ENCODE results near the gene KIF20B. TPM values are rescaled to one million over a fixed set of nuclear protein-coding genes. Genes with fewer than 3 reads are reported as not detected.

The KIF20B gene
- total and polyA plus RNA-seq, 2 of the 8 experiments (the other 6 are each of a cell fraction or from before 2014, with no cell fraction given): 4.5 to 72.0 TPM

DNA sequence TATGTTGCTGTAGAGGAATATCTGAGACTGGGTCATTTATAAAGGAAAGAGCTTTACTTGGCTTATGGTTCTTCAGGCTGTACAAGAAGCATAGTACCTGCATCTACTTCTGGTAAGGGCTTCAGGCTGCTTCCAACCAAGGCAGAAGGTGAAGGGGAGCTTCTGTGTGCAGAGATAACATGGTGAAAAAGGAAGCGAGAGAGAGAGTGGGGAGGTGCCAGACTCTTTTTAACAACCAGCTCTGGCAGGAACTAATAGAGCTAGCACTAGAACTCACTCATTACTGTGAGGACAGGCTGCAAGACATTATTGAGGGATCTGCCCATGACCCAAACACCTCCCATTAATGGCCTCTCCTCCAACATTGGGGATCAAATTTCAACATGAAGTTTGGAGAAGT, 94.5 kb downstream of the KIF20B start (continued):
- TF ChIP-seq CTCF (IDR thresholded peaks at IDR 0.05; ENCODE audit: control extremely low read depth in 1 of 3, insufficient read depth in 1 of 3, low read depth in 1 of 3, low read length in 3 of 3) (no peak), YY1 (IDR thresholded peaks at IDR 0.05; ENCODE audit: low read depth, low read length) (no peak), EP300 (IDR thresholded peaks at IDR 0.05; ENCODE audit: borderline replicate concordance in 1 of 2, low read depth in 2 of 2, low read length in 2 of 2) (no peak), TCF12 (IDR thresholded peaks at IDR 0.05; ENCODE audit: low read depth, low read length) (no peak), KDM1A (IDR thresholded peaks at IDR 0.05; ENCODE audit: borderline replicate concordance, low read length) (no peak), SP1 (IDR thresholded peaks at IDR 0.05; ENCODE audit: low read depth, low read length) (no peak)
